GM23338 (cell line): ENCODE measurements around the gene DPP10. TPM values are rescaled to one million over a fixed set of nuclear protein-coding genes. Genes with fewer than 3 reads are reported as not detected.

ENCODE experiments used
- ATAC-seq: fragments of 200-7000 bp; cut with Tn5 transposase; 3 replicates; pipeline ENCODE4 v1.9.1; 2020
- DNase-seq: peaks from one replicate; pipeline ENCODE4 v3.0.0-alpha.2; 2015; ENCODE audit warnings: low spot score
- H2AFZ ChIP-seq: fragments of 200-600 bp; sonication (generic); 2 replicates; pipeline ENCODE4 v1.8.0; 2016; ENCODE audit warnings: antibody characterized with exemption, mild to moderate bottlenecking, moderate library complexity
- H3F3A ChIP-seq: fragments of 200-600 bp; sonication (generic); replicated peaks from 2 replicates; pipeline ENCODE4 v1.8.0; 2017; ENCODE audit warnings: antibody characterized with exemption, mixed run types, low read depth
- H3K27ac ChIP-seq: fragments of 200-600 bp; sonication (generic); 2 replicates; pipeline ENCODE4 v1.6.1; 2016; ENCODE audit warnings: low read depth
- H3K27me3 ChIP-seq: fragments of 200-600 bp; sonication (generic); 2 replicates; pipeline ENCODE4 v1.8.0; 2016; ENCODE audit warnings: mild to moderate bottlenecking, mixed run types, moderate library complexity; ENCODE audit not compliant: insufficient read depth
- H3K36me3 ChIP-seq: fragments of 200-600 bp; sonication (generic); 2 replicates; pipeline ENCODE4 v1.8.0; 2016; ENCODE audit warnings: mild to moderate bottlenecking; ENCODE audit not compliant: insufficient read depth
- H3K4me1 ChIP-seq: fragments of 200-600 bp; sonication (generic); 2 replicates; pipeline ENCODE4 v1.8.0; 2016; ENCODE audit warnings: mild to moderate bottlenecking, moderate library complexity; ENCODE audit not compliant: insufficient read depth
- H3K4me2 ChIP-seq: fragments of 200-600 bp; sonication (generic); 2 replicates; pipeline ENCODE4 v1.7.1; 2017; ENCODE audit warnings: mixed run types
- H3K4me3 ChIP-seq: fragments of 200-600 bp; sonication (generic); 2 replicates; pipeline ENCODE4 v1.6.1; 2016; ENCODE audit warnings: mixed run types
- H3K79me2 ChIP-seq: fragments of 200-600 bp; sonication (generic); replicated peaks from 2 replicates; pipeline ENCODE4 v1.8.0; 2017; ENCODE audit warnings: mild to moderate bottlenecking; ENCODE audit not compliant: insufficient read depth
- H3K9me2 ChIP-seq: fragments of 200-600 bp; sonication (generic); 2 replicates; pipeline ENCODE4 v1.8.0; 2017; ENCODE audit not compliant: insufficient read depth
- H4K20me1 ChIP-seq: fragments of 200-600 bp; sonication (generic); replicated peaks from 2 replicates; pipeline ENCODE4 v1.8.0; 2017; ENCODE audit warnings: mild to moderate bottlenecking; ENCODE audit not compliant: insufficient read depth
- H3K27ac Mint-ChIP-seq: 2 replicates; pipeline ENCODE4 v1.8.0; 2020; ENCODE audit warnings: inconsistent platforms, mild to moderate bottlenecking, moderate library complexity, mixed read lengths
- H3K27me3 Mint-ChIP-seq: 3 replicates; pipeline ENCODE4 v1.8.0; 2022; ENCODE audit warnings: low read depth, mild to moderate bottlenecking, moderate library complexity, mixed read lengths, inconsistent platforms; ENCODE audit not compliant: insufficient read depth, poor library complexity
- H3K36me3 Mint-ChIP-seq: 3 replicates; pipeline ENCODE4 v1.8.0; 2021; ENCODE audit warnings: low read depth, mild to moderate bottlenecking, inconsistent platforms, moderate library complexity, mixed read lengths
- H3K4me1 Mint-ChIP-seq: 3 replicates; pipeline ENCODE4 v1.8.0; 2020; ENCODE audit warnings: mild to moderate bottlenecking, inconsistent platforms, mixed read lengths
- H3K4me3 Mint-ChIP-seq: 3 replicates; pipeline ENCODE4 v1.8.0; 2021; ENCODE audit warnings: moderate library complexity, mild to moderate bottlenecking, inconsistent platforms, mixed read lengths
- H3K9me3 Mint-ChIP-seq: 3 replicates; pipeline ENCODE4 v1.8.0; 2020; ENCODE audit warnings: moderate library complexity, mild to moderate bottlenecking, inconsistent platforms, mixed read lengths
- CREB1 ChIP-seq: fragments of 250-450 bp; sonication (Bioruptor Pico); IDR thresholded peaks from 2 replicates; pipeline ENCODE4 v1.5.0; 2020; ENCODE audit warnings: low read depth, mild to moderate bottlenecking, moderate library complexity
- EZH2 ChIP-seq: fragments of 200-600 bp; sonication (generic); IDR thresholded peaks from one replicate; pipeline ENCODE4 v1.8.0; 2017; ENCODE audit warnings: antibody characterized with exemption, mild to moderate bottlenecking, low read depth; ENCODE audit not compliant: unreplicated experiment
- JUNB ChIP-seq: IDR thresholded peaks from one replicate; pipeline ENCODE4 v1.6.1; 2016; ENCODE audit warnings: antibody characterized with exemption; ENCODE audit not compliant: unreplicated experiment
- NANOG ChIP-seq: IDR thresholded peaks from 2 replicates; pipeline ENCODE4 v1.6.1; 2016; ENCODE audit warnings: antibody characterized with exemption, borderline replicate concordance
- POLR2AphosphoS5 ChIP-seq: IDR thresholded peaks from 2 replicates; pipeline ENCODE4 v1.6.1; 2016; ENCODE audit warnings: antibody characterized with exemption, low read depth
- STAT1 ChIP-seq: IDR thresholded peaks from one replicate; pipeline ENCODE4 v1.6.1; 2016; ENCODE audit warnings: antibody characterized with exemption; ENCODE audit not compliant: unreplicated experiment
- ZNF114 ChIP-seq: fragments of 250-450 bp; sonication (Bioruptor Pico); IDR thresholded peaks from 2 replicates; pipeline ENCODE4 v1.5.0; 2020; ENCODE audit warnings: mild to moderate bottlenecking, moderate library complexity
- ZNF331 ChIP-seq: fragments of 250-450 bp; sonication (Bioruptor Pico); IDR thresholded peaks from 2 replicates; pipeline ENCODE4 v1.5.0; 2020; ENCODE audit warnings: low read depth, mild to moderate bottlenecking, moderate library complexity
- polyA plus RNA-seq: library from polyadenylated mRNA; unstranded; fragments of >200 nt; fragmentation: Nextera tagmentation; extraction: Ambion mirVana; gene quantifications from 2 replicates; pipeline ENCODE4 v1.2.1, GENCODE V29; 2016
- total RNA-seq: library from RNA; depleted of rRNA; stranded (reverse); fragments of >200 nt; shearing (Covaris generic); gene quantifications from 2 replicates; pipeline ENCODE4 v1.2.3, GENCODE V29; 2014
- TF ChIP-seq, protein P1 (sequence below): IDR thresholded peaks from 2 replicates; pipeline ENCODE4 v1.6.1; 2016; ENCODE audit warnings: antibody characterized with exemption
- TF ChIP-seq, protein P2 (sequence below): IDR thresholded peaks from one replicate; pipeline ENCODE4 v1.6.1; 2018; ENCODE audit warnings: antibody characterized with exemption; ENCODE audit not compliant: unreplicated experiment
- TF ChIP-seq, protein P3 (sequence below), 2 experiments: fragments of 200-600 bp in 1 of 2; sonication (generic) in 1 of 2; conservative IDR thresholded peaks; 2 replicates each; pipeline versions ENCODE4 v1.5.1 to v1.6.1; 2016 to 2017; ENCODE audit warnings: antibody characterized with exemption in 2 of 2, low read depth in 2 of 2, mild to moderate bottlenecking in 2 of 2, moderate library complexity in 1 of 2

DPP10 gene
- total and polyA plus RNA-seq, 2 experiments from 2014 or later = 3.6 to 14.8 TPM

DNA sequence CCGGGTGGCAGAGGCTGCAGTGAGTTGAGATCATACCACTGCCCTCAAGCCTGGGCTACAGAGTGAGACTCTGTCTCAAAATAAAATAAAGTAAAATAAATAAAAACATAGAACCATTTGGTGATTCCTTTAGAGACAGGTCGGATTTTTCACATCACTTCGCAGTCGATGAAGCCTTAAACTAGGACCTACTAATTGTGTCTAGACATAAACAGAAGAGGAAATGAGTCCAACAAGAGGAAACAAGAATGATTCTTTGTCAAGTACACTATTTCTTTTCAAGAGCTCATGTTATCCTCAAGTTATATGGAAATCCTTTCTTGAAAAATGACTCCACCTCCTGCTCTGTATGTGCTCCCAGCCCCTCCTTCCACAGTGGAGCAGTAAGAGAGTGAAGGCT, 758.9 kb downstream of the DPP10 start:
- Histone ChIP-seq H3K4me3 (no peak overlapping the region), H3F3A (no peaks in the 10 kb centered on the region), H4K20me1 (no peaks in the 10 kb centered on the region), H2AFZ (no peak overlapping the region), H3K9me2 (no peaks in the 10 kb centered on the region), H3K79me2 (no peaks in the 10 kb centered on the region), H3K27me3 (no peaks in the 10 kb centered on the region), H3K4me1 (no peaks in the 10 kb centered on the region), H3K4me2 (no peak overlapping the region), H3K36me3 (no peaks in the 10 kb centered on the region), H3K27ac (no peak overlapping the region)
- Mint-ChIP-seq H3K4me3 (no peak overlapping the region), H3K36me3 (no peaks in the 10 kb centered on the region), H3K4me1 (no peaks in the 10 kb centered on the region), H3K9me3 (peaks cover 2% of the 10 kb centered on the region; the same call in 1 of the 3 replicates), H3K27me3 (peaks cover 6% of the 10 kb centered on the region), H3K27ac (no peak overlapping the region)
- DNase-seq (no peak), ATAC-seq (no peak)
- TF ChIP-seq NANOG (no peak), CREB1 (CRISPR knock-in tag) (no peak), ZNF114 (CRISPR knock-in tag) (no peak), POLR2AphosphoS5 (no peak), ZNF331 (CRISPR knock-in tag) (no peak)
- TF ChIP-seq, protein P1, sequence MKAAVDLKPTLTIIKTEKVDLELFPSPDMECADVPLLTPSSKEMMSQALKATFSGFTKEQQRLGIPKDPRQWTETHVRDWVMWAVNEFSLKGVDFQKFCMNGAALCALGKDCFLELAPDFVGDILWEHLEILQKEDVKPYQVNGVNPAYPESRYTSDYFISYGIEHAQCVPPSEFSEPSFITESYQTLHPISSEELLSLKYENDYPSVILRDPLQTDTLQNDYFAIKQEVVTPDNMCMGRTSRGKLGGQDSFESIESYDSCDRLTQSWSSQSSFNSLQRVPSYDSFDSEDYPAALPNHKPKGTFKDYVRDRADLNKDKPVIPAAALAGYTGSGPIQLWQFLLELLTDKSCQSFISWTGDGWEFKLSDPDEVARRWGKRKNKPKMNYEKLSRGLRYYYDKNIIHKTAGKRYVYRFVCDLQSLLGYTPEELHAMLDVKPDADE = no peak
- TF ChIP-seq, protein P2, sequence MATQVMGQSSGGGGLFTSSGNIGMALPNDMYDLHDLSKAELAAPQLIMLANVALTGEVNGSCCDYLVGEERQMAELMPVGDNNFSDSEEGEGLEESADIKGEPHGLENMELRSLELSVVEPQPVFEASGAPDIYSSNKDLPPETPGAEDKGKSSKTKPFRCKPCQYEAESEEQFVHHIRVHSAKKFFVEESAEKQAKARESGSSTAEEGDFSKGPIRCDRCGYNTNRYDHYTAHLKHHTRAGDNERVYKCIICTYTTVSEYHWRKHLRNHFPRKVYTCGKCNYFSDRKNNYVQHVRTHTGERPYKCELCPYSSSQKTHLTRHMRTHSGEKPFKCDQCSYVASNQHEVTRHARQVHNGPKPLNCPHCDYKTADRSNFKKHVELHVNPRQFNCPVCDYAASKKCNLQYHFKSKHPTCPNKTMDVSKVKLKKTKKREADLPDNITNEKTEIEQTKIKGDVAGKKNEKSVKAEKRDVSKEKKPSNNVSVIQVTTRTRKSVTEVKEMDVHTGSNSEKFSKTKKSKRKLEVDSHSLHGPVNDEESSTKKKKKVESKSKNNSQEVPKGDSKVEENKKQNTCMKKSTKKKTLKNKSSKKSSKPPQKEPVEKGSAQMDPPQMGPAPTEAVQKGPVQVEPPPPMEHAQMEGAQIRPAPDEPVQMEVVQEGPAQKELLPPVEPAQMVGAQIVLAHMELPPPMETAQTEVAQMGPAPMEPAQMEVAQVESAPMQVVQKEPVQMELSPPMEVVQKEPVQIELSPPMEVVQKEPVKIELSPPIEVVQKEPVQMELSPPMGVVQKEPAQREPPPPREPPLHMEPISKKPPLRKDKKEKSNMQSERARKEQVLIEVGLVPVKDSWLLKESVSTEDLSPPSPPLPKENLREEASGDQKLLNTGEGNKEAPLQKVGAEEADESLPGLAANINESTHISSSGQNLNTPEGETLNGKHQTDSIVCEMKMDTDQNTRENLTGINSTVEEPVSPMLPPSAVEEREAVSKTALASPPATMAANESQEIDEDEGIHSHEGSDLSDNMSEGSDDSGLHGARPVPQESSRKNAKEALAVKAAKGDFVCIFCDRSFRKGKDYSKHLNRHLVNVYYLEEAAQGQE = no peak
- TF ChIP-seq, protein P3, sequence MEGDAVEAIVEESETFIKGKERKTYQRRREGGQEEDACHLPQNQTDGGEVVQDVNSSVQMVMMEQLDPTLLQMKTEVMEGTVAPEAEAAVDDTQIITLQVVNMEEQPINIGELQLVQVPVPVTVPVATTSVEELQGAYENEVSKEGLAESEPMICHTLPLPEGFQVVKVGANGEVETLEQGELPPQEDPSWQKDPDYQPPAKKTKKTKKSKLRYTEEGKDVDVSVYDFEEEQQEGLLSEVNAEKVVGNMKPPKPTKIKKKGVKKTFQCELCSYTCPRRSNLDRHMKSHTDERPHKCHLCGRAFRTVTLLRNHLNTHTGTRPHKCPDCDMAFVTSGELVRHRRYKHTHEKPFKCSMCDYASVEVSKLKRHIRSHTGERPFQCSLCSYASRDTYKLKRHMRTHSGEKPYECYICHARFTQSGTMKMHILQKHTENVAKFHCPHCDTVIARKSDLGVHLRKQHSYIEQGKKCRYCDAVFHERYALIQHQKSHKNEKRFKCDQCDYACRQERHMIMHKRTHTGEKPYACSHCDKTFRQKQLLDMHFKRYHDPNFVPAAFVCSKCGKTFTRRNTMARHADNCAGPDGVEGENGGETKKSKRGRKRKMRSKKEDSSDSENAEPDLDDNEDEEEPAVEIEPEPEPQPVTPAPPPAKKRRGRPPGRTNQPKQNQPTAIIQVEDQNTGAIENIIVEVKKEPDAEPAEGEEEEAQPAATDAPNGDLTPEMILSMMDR (conservative IDR thresholded peaks at IDR 0.05; ENCODE audit: low read depth in 2 of 2) = no peak

DNA sequence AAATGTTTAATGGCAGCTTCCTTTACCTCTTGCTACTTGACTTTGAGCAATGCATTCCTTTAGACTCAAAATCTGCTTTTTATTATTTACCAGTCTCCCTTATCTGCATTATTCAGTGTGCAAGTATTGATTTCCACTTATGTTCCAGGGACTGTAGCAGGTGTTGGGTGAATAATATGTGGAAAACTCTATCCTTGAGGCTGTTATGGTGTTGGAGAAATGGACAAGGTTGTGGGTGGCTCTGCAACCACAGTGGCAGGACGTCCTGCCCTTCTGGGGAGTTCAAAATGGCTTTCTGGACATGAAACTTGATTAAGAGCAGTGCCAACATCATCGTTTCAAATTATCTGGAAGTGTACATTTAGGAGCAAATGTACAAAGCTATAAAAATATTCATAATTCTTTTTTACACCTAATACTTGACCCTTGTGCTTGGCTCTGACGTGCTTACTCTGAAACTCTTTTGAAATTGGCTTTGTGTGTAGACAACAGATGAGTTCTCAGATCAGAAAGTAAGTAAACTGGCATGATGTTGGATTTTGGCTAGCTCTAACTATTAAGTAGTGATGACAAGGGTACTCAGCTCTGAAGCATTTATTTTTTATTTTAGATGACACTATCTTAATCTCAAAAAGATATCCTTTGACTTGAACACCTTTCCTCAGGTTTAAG, 766.2 kb downstream of the DPP10 start:
- H3K4me1 Mint-ChIP-seq = peaks cover 26% of the 10 kb centered on the region; the same call in 2 of the 3 replicates
- TF ChIP-seq CREB1 (CRISPR knock-in tag) (no peak), EZH2 (no peak), JUNB (no peak), ZNF331 (CRISPR knock-in tag) (no peak), STAT1 (no peak)
- Histone ChIP-seq H3K27me3 (no peaks in the 10 kb centered on the region), H3K27ac (no peak overlapping the region), H3K79me2 (peaks cover 8% of the 10 kb centered on the region; the same call in 1 of the 2 replicates), H2AFZ (no peak overlapping the region), H3K4me1 (peaks cover 24% of the 10 kb centered on the region), H3K36me3 (no peaks in the 10 kb centered on the region), H4K20me1 (no peaks in the 10 kb centered on the region), H3K4me2 (no peak overlapping the region), H3K9me2 (no peaks in the 10 kb centered on the region), H3K4me3 (no peak overlapping the region), H3F3A (no peaks in the 10 kb centered on the region)
- no peak for ATAC-seq
- DNase-seq = no peak
- H3K4me3 Mint-ChIP-seq = no peak overlapping the region
- H3K36me3 Mint-ChIP-seq = peaks cover 5% of the 10 kb centered on the region; the same call in 1 of the 3 replicates
- no peak overlapping the region for H3K27ac Mint-ChIP-seq
- no peaks in the 10 kb centered on the region for H3K27me3 Mint-ChIP-seq
- peaks cover 2% of the 10 kb centered on the region; the same call in 1 of the 3 replicates for H3K9me3 Mint-ChIP-seq
